GM18498 (cell line): Measurements from ENCODE around the gene ZNF117.
"Not testable (repeated sequence)": the region's sequence is repeated elsewhere in the genome, so short reads cannot be mapped to it uniquely, and the experiment has no call there.

Experiments
- ATAC-seq: cut with Tn5 transposase; IDR thresholded peaks from one replicate; pipeline ENCODE4 v1.9.1; 2021; ENCODE audit warnings: mild to moderate bottlenecking, moderate library complexity; ENCODE audit not compliant: unreplicated experiment

ZNF117 gene

GRCh38 chr7:64990936-64991335, at the start of gene ZNF117:
Gene ZNF117, minus strand, starts transcription at chr7:64991036.
- ATAC-seq: no peak

GRCh38 chr7:65038767-65039166, 47.9 kb upstream of the ZNF117 start:
- peak; percentile 18 for ATAC-seq

GRCh38 chr7:65037740-65038688, 47.2 kb upstream of the ZNF117 start:
- ATAC-seq: peak; percentile 86

DNA sequence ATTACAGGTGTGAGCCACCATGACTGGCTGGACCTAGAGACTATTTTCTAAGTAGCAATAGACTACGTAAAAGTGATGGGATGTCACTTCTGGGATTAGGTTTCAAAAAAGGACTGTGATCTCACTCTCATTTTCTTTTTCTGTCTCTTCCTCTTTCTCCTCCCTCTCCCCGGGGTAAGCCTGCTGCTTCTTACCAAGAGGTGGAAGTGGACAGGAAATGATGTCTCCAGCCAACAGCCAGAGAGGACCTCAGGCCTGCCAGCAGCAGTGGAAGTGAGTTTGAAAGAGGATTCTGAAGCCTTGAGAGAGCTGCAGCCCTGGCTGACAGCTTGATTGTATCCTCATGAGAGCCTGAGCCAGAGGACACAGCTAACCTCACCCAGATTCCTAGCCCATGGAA, 45.7 kb upstream of the ZNF117 start:
- ATAC-seq: not testable (repeated sequence)

DNA sequence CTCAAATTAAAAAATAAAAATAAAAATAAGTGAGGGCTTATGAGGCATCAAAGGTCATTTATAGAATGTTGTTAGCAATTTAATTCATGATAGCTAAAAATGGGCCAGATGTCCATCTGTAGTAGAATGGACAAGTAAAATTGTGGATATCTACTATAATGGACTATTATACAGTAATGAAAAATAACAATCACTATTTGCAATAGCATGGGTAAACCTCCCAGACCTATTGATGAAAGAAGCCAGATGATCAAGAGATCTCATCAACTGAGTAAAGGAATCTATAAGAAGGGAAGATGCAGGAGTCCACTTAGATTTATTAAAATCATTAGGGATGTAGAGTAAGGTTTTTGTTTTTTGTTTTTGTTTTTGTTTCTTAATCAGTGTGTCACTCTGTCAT, 44.6 kb upstream of the ZNF117 start:
- ATAC-seq: not testable (repeated sequence)

- not testable (repeated sequence) for ATAC-seq
Observed at GRCh38 chr7:65034120-65034782, 43.4 kb upstream of the ZNF117 start.

DNA sequence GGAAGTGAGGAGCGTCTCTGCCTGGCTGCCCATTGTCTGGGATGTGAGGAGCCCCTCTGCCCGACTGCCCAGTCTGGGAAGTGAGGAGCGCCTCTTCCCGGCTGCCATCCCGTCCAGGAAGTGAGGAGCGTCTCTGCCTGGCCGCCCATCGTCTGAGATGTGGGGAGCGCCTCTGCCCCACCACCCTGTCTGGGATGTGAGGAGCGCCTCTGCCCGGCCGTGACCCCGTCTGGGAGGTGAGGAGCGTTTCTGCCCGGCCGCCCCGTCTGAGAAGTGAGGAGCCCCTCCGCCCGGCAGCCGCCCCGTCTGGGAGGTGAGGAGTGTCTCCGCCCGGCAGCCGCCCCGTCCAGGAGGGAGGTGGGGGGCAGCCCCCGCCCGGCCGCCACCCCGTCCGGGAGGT, 42.6 kb upstream of the ZNF117 start:
- not testable (repeated sequence) for ATAC-seq

DNA sequence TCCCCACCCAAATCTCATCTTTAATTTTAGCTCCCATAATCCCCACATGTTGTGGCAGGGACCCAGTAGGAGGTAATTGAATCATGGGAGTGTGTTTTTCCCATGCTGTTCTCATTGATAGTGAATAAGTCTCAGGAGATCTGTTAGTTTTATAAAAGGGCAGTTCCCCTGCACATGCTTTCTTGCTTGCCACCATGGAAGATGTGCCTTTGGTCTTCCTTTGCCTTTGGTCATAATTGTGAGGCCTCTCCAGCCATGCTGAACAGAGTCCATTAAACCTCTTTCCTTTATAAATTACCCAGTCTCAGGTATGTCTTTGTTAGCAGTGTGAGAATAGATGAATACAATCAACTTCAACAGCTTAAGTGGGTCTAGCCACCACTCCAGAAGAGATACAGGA, 34.2 kb upstream of the ZNF117 start:
- ATAC-seq: not testable (repeated sequence)

DNA sequence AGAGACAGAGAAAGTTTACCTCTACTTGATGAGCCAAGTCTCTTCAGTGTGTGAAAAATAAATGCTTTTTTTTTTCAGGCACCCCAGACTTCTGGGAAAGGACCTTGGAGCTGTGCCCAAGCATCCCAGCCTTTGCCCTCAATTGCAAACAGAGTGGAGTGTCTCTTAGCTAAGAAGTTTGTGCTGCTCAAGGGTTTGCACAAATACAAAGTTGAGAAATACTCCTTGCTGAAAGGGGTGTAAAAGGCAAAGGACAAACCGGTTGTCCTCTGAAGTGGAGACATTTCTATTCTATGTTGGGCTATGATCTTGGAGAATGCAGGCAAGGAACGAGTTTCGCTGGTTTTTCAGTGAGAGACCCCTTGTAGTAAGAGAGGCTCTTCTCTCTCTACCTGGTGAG, 30.1 kb upstream of the ZNF117 start:
- ATAC-seq: not testable (repeated sequence)

DNA sequence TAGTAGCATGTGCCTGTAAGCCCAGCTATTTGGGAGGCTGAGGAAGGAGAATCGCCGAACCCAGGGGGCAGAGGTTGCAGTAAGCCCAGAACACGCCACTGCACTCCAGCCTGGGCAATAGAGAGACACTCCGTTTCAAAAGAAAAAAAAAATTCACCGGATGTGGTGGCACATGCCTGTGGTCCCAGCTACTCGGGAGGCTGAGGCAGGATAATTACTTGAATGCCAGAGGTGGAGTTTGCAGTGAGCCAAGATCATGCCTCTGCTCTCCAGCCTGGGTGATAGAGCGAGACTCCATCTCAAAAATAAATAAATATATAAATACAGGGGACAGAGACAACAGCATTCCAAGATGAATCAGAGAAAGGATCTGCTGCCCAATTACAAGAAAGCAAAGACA, 19.0 kb upstream of the ZNF117 start:
- not testable (repeated sequence) for ATAC-seq

DNA sequence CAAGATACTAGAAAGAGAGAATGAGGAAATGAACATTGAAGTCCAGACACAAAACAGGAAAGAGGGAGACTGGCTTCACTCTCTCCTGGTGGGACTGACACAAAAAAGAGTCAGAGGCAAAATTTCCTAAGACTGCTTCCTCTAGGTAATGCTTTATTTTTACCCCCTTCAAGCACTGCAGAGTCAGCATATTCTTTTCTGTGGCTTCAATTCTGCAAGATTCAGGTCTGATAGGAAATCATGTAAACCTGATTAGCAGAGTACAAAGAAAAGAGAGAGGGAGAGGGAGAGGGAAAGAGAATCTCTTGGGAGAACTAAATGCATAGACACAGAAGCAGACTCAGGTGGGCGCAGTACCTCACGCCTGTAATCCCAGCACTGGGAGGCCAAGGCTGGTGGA, 18.6 kb upstream of the ZNF117 start:
- not testable (repeated sequence) for ATAC-seq

- not testable (repeated sequence) for ATAC-seq
Observed at GRCh38 chr7:65007036-65007435, 16.2 kb upstream of the ZNF117 start.

GRCh38 chr7:65006094-65006992, 15.5 kb upstream of the ZNF117 start, which contains the start of gene ERV3-1:
Gene ERV3-1, minus strand, starts transcription at chr7:65006687. Its CDS starts 13,661 bp downstream, at chr7:64993026.
- peak; percentile 100 for ATAC-seq

DNA sequence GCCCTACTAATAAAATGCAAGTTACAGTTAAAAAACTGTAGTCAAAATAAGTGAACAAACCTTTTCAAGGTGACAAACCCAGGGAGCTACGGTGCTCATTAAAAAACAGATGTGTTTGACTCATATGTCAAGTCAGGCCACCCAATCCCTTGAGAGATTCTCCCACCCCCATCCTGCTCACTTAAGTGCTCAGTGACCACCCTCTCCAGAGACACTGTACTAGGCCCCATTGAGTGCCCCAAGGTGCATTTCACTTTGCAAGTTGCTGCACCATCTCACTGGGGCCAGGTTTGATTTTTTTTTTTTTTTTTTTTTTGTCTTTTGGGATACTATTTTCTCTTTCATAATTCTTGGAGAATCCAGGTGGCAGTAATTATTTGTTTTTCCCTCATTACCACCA, 13.7 kb upstream of the ZNF117 start:
- no peak for ATAC-seq

GRCh38 chr7:65002972-65003585, 12.2 kb upstream of the ZNF117 start:
- no peak for ATAC-seq

DNA sequence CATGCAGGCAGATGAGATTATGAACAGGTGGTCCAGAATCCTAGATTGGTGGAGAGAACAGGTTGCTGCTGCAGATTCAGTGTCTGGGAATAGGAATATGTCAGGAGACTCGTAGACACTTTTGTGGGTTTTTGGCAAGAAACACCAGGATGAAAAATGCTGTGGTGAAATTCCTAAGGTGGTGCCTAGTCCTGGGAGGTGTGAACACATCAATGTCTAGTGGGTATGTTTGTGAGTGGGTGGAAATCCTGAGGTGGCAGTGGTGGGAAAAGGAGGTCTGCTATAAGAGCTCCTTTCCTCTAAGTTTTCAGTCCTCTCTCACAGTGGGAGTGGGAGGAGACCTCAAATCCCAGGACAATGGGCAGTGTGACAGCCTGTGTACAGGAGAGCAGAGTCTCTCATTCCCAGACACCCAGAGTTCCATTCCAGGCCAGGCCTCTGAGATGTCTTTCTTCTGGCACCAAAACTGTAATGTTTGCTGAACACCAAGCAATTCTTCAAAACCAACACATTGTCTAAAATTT, 10.5 kb upstream of the ZNF117 start:
- ATAC-seq: no peak

GRCh38 chr7:64999165-65000004, 8.5 kb upstream of the ZNF117 start:
- no peak for ATAC-seq

GRCh38 chr7:64998865-64999164, 8.0 kb upstream of the ZNF117 start:
- no peak for ATAC-seq

- ATAC-seq: no peak
Observed at GRCh38 chr7:64997927-64998391, 7.1 kb upstream of the ZNF117 start.
